ENCODE data around the gene CD4. TPM values are rescaled to one million over a fixed set of nuclear protein-coding genes. Genes with fewer than 3 reads are reported as not detected.

Gene CD4
- total RNA-seq, 2 donors from 2014 or later: 11.6 to 24.2 TPM

GRCh38 chr12:6823182-6824084 is 34.1 kb downstream of the CD4 start:
- intact Hi-C loops (cut with DNase I): loop anchor here (10.0 kb wide), 2 partner anchors 69 to 209 kb away; partner anchors contain the start of gene MLF2 (in 1 of the 2)
- ATAC-seq: no peak

DNA sequence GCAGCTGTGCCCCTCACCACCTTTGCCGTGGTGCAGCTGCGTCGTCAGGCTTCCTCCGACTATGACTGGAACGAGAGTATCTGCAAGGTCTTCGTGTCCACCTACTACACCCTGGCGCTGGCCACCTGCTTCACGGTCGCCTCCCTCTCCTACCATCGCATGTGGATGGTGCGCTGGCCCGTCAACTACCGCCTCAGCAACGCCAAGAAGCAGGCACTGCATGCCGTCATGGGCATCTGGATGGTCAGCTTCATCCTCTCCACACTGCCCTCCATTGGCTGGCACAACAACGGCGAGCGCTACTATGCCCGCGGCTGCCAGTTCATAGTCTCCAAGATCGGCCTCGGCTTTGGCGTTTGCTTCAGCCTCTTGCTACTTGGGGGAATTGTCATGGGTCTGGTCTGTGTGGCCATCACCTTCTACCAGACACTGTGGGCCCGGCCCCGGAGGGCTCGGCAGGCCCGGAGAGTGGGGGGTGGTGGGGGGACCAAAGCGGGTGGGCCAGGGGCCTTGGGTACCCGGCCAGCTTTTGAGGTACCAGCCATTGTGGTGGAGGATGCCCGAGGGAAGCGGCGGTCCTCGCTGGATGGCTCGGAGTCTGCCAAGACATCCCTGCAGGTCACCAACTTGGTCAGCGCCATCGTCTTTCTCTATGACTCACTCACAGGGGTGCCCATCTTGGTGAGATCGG is 34.9 kb downstream of the CD4 start:
- DNase-seq: no peak
- intact Hi-C loops (cut with DNase I): loop anchor here (10.0 kb wide), 2 partner anchors 69 to 209 kb away; partner anchors contain the start of gene MLF2 (in 1 of the 2)
- no peak for ATAC-seq

More at GRCh38 chr12:6823182-6824084, 34.1 kb downstream of the CD4 start:
- DNase-seq: no peak

- DNase-seq (no peak), ATAC-seq (no peak)
- intact Hi-C loops (cut with DNase I): loop anchor here (5.0 to 10.0 kb wide), 3 partner anchors 70 to 210 kb away; partner anchors contain the start of gene MLF2 (in 2 of the 2)
Observed at GRCh38 chr12:6824901-6825381, 35.6 kb downstream of the CD4 start.

GRCh38 chr12:6825398-6826124 is 36.2 kb downstream of the CD4 start:
- ATAC-seq (peak; percentile 53 to 58), DNase-seq (peak; percentile 85)
- intact Hi-C loops (cut with DNase I): loop anchor here (5.0 to 10.0 kb wide), 3 partner anchors 71 to 211 kb away; partner anchors contain the start of gene MLF2 (in 2 of the 2)

DNA sequence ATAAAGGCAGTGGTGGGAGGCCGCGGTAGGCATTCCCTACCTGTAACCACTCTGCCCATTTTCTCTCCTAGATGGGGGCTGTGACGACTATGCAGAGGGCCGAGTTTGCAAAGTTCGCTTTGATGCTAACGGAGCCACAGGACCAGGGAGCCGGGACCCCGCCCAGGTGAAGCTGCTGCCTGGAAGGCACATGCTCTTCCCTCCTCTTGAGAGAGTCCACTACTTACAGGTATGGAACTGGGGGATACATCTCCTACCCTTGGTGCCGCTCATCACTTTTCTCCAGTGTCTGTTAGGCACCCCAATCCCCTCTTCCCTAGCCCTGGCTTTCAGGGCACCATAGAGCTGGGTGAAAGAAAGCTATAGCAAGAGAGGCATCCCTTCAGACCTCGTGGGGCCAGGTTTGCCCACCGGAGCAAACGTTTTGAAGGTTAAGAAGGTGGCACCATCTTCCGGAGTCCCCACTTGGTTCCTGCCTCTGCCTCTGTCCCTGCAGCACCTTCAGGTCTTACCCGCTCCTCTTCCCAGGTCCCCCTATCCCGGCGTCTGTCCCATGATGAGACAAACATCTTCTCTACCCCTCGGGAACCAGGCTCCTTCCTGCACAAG is 36.9 kb downstream of the CD4 start:
- ATAC-seq (no peak), DNase-seq (peak; percentile 26)
- intact Hi-C loops (cut with DNase I): loop anchor here (5.0 to 10.0 kb wide), 3 partner anchors 71 to 211 kb away; partner anchors contain the start of gene MLF2 (in 2 of the 2)

DNA sequence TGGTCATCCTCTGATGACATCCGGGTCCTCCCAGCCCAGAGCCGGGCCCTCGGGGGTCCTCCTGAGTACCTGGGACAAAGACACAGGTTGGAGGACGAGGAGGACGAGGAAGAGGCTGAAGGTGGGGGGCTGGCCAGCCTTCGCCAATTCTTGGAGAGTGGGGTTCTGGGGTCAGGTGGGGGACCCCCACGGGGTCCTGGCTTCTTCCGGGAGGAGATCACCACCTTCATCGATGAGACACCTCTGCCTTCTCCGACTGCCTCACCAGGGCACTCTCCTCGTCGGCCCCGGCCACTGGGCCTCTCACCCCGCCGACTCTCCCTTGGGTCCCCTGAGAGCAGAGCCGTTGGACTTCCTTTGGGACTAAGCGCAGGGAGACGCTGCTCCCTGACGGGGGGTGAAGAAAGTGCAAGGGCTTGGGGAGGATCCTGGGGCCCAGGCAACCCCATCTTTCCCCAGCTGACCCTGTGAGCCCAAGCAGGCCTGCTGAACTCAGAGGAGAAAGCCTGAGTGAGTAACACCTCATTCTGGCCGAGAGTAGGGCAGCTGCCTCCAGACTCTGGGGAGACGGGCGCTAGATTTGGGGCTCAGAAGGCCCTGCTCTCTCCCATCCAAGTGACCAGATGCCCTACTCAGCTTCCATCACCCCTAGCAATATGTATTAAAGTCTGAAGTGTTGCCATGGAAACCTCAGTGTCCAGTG is 37.6 kb downstream of the CD4 start:
- intact Hi-C loops (cut with DNase I): loop anchor here (5.0 to 10.0 kb wide), 3 partner anchors 72 to 212 kb away; partner anchors contain the start of gene MLF2 (in 2 of the 2)

GRCh38 chr12:6827437-6827911 is 38.1 kb downstream of the CD4 start:
- ATAC-seq (peak; percentile 53 to 56), DNase-seq (peak; percentile 91)
- intact Hi-C loops (cut with DNase I): loop anchor here (5.0 to 10.0 kb wide), 3 partner anchors 73 to 213 kb away; partner anchors contain the start of gene MLF2 (in 2 of the 2)

More for the DNA sequence above, 37.6 kb downstream of the CD4 start:
- peak; percentile 30 for DNase-seq
- ATAC-seq: no peak

DNA sequence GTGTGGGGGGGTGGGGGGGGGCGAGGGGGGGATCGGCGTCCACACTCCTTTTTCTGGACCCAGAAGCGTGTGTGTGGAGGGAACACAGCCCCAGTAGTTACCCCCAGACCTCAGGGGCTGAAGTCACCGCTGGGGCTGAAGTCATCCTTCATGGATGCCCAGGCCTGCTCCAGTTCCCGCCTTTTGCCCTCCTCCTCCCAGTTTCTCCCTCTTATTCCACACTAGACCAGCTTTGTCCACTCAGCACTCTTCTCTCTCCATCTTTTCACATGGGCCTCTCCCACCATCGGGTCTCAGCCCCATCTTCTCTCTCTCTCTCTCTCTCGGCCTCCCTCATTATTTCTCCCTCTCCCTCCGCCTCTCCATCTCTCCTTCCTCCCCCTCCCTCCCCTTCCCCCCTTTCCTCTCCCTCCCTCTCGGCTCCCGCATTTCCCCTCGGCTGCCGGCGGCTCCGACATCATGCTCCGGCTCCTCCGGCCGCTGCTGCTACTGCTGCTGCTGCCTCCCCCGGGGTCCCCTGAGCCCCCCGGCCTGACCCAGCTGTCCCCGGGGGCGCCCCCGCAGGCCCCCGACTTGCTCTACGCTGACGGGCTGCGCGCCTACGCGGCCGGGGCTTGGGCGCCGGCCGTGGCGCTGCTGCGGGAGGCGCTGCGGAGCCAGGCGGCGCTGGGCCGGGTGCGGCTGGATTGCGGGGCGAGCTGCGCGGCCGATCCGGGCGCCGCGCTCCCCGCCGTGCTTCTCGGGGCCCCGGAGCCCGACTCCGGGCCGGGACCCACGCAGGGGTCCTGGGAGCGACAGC is 38.9 kb downstream of the CD4 start, which contains the start of gene P3H3:
TSS of gene P3H3 (plus strand) at position 426 of the 799 bp plus-strand sequence. CDS start at position 460, 34 bp downstream.
- ATAC-seq (peak; percentile 21 to 23), DNase-seq (peak; percentile 41)
- intact Hi-C loops (cut with DNase I): loop anchor here (5.0 to 10.0 kb wide), 3 partner anchors 73 to 213 kb away; partner anchors contain the start of gene MLF2 (in 2 of the 2)

DNA sequence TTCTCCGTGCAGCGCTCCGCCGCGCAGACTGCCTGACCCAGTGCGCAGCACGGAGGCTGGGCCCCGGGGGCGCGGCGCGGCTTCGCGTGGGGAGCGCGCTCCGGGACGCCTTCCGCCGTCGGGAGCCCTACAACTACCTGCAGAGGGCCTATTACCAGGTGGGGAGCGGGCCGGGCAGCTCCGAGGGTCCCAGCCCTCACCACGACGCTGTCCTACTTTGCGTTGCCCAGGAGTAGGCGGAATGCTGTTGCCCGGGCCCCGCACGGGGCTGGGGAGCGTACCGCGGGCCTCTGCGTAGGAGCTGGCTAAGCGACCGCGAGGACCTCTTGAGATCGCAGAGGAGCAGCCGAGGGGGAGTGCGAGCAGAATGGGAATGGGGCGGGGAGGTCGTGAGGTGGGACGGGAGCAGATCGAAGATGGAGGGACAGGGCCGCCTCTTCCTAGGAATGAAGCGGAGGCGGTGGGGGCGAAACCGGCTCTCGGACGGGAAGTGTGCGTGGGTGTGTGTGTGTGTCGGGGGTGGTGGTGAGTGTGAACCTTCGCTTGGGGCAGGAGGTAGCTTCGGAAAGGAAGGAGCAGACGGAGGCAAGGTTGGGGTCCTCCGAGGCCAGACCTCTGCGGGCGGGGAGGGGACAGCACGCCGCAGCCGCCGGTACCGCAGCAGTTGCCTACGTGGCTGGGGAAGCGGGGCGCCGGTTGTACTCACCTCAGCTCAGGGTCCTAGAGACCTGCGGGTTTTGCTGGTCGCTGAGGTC is 39.6 kb downstream of the CD4 start:
- ATAC-seq (peak; percentile 37 to 42), DNase-seq (peak; percentile 63)
- intact Hi-C loops (cut with DNase I): loop anchor here (5.0 to 10.0 kb wide), 3 partner anchors 74 to 214 kb away; partner anchors contain the start of gene MLF2 (in 2 of the 2)

DNA sequence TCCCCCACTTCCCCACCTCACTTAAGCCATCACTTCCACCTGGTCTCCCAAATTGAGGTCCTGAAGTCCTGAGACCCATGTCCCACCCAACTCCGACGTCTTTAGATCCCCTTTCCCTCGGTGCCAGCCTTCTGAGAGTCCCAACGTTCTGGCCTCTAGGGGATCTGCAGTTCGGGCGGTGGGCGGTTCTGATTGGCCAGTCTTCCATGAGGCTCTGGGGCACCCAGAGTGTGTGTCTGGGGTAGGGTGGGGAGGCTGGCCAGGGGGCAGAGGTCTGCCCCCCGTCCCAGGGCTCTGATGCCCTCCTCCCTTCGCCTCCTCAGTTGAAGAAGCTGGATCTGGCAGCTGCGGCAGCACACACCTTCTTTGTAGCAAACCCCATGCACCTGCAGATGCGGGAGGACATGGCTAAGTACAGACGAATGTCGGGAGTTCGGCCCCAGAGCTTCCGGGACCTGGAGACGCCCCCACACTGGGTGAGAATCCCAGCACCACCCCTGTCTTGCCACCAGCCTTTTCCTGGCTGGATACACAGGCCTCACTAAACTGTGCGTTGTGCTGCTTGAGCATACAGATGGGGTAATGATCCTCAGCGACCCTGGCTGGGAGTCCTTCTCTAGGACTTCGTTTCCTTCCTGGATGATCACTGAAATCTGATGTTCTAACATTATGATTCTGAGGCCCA is 40.4 kb downstream of the CD4 start:
- peak; percentile 3 to 7 for ATAC-seq
- intact Hi-C loops (cut with DNase I): loop anchor here (5.0 to 10.0 kb wide), 3 partner anchors 75 to 215 kb away; partner anchors contain the start of gene MLF2 (in 2 of the 2)
- DNase-seq: no peak

GRCh38 chr12:6830286-6830890 is 41.1 kb downstream of the CD4 start:
- intact Hi-C loops (cut with DNase I): no loop called here
- no peak for DNase-seq
- ATAC-seq: no peak

DNA sequence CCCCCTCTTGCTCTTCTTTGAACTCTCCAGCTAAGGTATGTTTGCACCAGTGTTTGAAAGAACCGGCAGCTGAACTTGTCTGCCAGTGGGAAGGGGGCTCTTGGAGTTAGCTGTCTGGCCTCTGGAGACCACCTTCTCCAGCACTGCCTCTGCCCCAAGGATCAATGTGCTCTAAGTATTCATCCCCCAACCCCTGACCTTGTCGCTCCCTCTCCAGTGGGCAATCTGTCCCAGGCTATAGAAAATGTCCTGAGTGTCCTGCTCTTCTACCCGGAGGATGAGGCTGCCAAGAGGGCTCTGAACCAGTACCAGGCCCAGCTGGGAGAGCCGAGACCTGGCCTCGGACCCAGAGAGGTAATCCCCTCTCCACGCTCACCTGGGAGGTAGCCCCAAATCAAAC is 41.7 kb downstream of the CD4 start:
- intact Hi-C loops (cut with DNase I): no loop called here
- no peak for ATAC-seq
- DNase-seq: no peak

DNA sequence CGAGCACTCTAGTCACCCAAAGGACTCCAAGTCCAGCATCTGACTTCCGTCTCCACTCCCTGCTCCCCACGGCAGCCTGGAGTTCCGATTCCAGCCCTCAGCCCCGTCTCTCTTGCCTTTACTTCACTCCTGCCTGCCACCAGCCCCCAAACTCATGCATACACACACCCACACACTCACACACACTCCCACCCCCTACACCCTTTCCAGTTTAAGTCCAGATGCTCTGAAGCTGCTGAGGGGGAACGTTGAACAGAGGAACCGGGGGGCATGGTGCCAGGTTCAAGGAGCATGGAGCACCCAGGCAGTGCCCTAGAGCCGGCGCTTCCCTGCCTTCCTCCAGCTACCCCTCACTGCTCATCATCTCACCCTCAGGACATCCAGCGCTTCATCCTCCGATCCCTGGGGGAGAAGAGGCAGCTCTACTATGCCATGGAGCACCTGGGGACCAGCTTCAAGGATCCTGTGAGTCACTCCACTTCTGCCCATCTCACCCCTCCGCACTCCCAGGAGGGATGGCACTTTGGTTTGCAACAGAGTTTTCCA is 42.2 kb downstream of the CD4 start:
- intact Hi-C loops (cut with DNase I): no loop called here
- ATAC-seq (no peak), DNase-seq (no peak)

DNA sequence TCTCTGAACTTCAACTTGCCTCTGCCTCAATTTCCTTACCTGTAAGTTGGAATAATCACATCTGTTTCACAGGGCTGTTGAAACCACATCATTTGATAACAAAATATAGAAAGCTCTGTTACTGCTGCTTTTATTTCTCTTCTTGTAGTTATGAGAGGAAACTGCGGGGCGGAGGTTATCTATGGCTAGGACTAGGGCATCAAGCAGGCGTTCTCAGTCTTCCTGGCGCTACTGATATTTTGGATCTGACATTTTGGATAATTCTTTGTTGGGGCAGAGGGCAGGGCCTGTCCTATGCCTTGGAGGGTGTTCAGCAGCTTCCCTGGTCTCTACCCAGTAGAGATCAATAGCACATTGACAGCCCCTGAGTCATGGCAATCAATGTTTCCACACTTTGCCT is 42.8 kb downstream of the CD4 start:
- DNase-seq (no peak), ATAC-seq (no peak)
- intact Hi-C loops (cut with DNase I): no loop called here
